Stimulated activated CD8-positive, alpha-beta memory T cell treated with anti-CD3 and anti-CD28 coated beads, Interleukin-12 subunit alpha, Interleukin-12 subunit beta, amount 100 ng/mL, for 4 hours (primary cell): ENCODE data around the gene MNAT1.
A peak's percentile ranks its signal among the peaks of the same experiment; 100 is the strongest.
"Not testable (repeated sequence)": the region's sequence is repeated elsewhere in the genome, so short reads cannot be mapped to it uniquely, and the experiment has no call there.

Source experiments
- DNase-seq: peaks from one replicate; pipeline ENCODE4 v3.0.0-alpha.2; 2020; ENCODE audit warnings: low read depth

Gene MNAT1

GRCh38 chr14:60734465-60735242 is at the start of gene MNAT1:
TSS of gene MNAT1 (plus strand) at chr14:60734761. CDS start at chr14:60734863, 102 bp downstream.
- peak; percentile 62 for DNase-seq

DNA sequence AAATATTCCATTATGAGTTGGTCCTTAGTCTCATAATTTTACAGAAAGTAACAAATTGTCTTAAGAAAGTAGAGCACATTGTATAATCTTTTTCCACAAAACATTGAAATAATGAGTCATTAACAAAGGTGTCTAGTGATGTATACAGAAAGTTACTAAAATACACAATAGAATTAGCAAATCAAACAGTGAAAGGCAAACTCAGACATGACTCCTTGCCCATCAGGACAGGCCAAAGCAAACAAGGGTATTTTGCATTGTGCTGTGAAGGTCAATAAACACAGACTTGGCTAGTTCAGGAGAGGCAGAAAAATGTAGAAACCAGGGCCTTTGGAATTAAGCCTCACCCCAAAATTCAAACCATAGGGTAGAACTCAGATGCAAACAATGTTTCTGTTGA is 47.7 kb upstream of the MNAT1 start:
- no peak for DNase-seq

DNA sequence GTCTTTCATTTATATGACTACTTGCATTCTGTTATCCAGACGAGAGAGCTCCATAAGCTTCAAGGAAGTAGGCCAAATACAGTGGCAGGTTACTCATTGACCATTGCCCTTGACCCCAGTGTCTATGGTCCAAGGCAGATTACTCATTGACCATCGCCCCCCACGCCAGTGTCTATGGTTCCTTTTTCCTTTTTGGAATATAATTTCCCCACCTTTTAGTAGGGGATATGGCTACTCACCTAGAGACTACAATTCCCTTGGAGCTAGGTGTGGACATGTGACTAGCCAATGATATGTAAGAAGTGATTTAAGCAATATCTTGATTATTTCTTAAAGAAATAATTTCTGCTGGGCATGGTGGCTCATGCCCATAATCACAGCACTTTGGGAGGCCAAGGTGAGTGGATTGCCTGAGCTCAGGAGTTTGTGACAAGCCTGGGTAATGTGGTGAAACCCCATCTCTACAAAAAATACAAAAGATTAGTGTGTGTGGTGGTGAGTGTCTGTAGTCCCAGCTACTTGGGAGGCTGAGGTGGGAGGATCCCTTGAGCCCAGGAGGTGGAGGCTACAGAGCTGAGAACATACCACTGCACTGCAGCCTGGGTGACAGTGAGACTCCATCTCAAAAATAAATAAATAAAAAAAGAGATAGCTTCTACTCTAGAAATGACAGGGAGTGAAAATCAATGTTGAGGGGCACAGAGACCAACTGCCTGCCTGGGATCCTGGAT is 43.0 kb upstream of the MNAT1 start:
- DNase-seq: no peak

- DNase-seq: no peak
These were observed 39.2 kb upstream of the MNAT1 start for GRCh38 chr14:60695327-60695726.

DNA sequence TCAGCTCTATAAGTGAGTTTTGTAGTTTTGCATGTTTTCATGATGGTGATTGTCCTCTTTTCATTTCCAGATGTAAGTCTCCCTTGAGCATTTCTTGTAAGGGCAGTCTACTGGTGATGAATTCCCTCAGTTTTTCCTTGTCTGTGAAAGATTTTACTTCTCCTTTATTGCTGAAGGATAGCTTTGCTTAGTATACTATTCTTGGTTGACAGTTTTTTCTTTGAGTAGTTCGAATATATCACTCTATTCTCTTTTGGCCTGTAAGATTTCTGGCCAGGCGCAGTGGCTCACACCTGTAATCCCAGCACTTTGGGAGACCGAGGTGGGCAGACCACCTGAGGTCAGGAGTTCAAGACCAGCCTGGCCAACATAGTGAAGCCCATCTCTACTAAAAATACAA is 34.0 kb upstream of the MNAT1 start:
- no peak for DNase-seq

DNA sequence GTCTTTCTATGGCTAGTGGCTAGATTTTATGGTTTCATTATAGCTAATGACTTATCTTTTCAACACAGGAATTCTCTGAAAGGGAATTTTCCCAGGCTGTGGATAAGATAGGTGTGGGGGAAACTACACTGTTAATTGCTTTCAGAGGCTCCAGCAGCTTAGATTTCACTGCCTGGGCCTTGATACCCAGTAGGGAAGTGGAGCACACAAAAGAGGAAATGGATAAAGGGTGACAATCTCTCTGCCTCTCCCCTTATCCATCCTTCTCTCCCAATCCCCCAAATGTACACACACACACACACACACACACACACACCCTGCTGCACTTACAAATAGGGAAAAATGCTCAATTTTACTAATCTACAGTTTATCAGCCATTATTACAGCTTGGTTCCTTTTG is 29.5 kb upstream of the MNAT1 start:
- no peak for DNase-seq

- no peak for DNase-seq
These were observed 26.7 kb upstream of the MNAT1 start for GRCh38 chr14:60707858-60708257.

DNA sequence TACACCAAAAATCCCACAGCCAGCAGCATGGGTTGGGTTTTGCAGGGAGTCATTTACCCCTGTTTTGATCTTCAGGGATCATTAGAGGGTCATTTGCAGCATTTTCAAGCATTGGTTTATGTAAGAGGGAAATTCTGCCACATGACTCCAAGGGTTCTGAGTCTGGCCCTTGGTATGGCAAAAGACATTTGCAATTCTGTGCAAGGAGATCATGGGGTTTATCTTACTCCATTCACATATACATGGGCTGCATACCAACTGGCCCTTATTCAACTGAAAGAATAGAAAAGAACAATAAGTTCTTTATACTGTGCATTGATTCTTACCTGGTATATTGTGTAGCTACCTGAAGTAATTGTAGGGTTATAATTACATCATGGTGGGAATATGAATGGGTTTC is 24.1 kb upstream of the MNAT1 start:
- no peak for DNase-seq

DNA sequence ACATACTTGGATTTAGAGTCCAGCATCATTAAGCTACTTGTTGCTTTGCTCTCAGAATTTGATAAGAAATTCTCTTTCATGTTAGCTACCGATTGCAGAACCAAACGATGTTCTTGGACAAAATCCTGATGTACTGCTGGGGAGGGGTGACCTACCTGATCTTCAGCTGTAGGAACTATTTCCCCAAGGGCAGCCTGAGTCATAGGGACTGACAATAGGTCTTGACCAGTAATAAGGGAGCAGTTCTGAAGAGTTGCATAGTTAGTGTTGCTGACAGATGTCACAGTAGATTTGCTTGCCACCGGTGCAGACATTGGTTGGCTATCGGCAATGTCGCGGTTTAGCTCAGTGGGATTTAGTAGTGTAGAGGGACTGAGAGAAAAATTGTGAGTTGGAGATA is 21.0 kb upstream of the MNAT1 start:
- no peak for DNase-seq

DNA sequence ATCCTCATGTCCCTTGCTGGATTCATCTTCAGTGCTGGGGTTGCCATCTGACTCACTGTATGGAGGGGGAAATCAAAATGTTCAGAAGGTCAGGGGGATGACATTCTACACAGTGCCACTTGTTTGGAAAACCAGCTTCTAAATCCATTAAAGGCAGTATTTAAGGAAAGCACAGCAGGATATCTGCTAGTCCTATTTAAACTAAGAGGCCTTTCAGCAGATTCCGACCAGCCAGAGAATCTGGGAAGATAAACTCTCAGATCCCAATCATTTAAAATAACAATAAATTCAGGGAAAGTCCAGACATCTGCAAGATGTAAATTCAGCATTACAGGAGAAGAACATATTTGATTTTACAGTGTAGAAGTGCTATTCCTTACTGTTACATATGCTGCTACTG is 14.2 kb upstream of the MNAT1 start:
- no peak for DNase-seq

DNA sequence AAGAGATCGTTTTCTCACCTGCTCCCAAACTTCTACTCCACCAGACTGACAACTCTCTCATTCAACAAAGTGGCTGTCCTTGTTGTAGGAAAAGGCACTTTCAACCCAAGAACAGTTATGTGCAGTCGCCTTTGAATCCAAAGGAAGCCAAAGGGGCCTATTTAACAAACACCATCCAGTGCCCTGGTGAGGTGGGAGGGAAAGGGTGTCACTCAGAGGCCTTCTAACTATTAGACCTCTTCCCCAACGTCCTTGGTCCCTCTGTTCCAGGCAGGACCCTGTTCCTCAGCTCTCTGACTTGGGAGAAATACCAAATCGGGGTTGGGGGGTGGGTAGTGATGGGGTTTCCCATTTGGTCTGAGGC is 13.6 kb upstream of the MNAT1 start:
- DNase-seq: no peak

DNA sequence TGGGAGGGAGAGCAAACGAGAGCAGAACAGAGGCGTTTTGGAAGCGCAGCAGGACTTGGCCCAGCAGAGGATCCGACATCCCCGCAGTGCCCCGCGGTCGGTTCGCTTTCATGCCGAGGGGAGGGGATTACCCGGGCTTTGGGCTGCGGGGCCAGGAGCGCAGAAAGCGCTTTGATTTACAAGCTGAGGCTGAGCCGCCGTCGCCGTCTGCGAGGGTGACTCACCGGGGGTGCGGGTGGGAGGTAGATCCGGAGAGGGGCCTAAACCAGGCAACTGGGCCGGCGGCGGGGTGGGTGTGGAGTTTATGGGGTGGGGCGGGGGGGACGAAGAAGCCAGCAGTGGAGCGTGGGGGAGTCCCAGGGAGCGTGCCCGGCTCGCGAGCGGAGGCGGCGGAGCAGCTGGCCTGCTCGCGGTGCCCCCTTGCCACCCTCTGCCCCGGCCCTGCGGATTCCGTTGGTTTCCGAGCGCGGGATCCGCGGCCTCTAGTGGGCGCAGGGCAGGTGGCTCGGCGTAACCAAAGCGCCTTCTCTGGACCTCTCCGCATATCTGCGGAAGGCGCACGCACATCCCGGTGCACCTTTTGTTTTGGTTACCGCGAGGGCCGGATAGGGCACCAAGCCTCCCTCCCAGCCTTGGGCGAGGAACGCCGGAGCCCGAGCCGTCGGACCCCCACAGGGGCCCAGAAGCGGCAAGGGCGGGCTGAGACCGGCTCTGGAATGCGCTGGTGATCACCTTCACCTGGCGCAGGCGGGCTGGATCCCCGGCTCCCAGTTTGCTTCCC is 13.0 kb upstream of the MNAT1 start:
- DNase-seq: peak; percentile 73

- DNase-seq: no peak
These were observed 12.5 kb upstream of the MNAT1 start for GRCh38 chr14:60722107-60722356.

GRCh38 chr14:60722357-60723115 is 12.0 kb upstream of the MNAT1 start:
- no peak for DNase-seq

DNA sequence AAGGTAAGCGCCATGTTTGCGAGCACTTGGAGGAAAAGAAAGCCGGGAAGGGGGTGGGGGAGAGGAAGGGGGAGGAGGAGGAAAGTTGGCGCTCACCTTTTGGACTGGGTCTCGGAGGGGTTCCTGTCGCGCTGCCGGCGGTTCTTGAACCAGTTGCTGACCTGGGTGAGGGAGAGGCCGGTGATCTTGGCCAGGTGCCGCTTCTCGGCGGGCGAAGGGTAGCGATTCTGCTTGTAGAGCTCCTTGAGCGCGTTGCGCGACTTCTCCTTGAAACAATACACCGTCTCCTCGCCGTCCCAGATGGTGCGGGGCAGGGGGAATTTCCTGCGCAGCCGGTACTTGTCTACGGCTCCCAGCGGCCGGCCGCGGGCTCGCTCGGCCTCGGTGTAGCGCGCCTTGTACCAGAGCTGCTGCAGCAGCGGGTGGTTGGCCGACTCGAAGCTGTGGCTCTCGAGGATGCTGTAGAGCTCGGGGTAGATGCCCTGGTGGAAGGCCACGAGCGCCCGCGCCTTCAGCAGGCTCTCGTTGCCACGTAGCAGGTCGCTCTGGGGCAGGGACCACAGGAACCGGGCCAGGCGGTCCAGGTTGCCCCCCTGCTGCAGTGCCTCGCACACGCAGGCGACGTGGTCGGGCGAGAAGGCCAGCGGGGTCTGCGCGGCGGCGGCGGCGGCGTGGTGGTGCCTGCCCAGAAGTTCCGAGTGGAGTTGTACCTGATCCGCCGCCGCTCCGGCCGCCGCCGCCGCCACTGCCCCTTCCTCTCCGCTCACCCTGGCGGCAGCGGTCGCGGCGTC is 11.2 kb upstream of the MNAT1 start:
- no peak for DNase-seq

GRCh38 chr14:60723907-60724618 is 10.5 kb upstream of the MNAT1 start, which contains the start of gene SIX4:
TSS of gene SIX4 (minus strand) at chr14:60724351. CDS start at chr14:60724074, 277 bp downstream.
- no peak for DNase-seq

GRCh38 chr14:60731291-60731690 is 3.3 kb upstream of the MNAT1 start:
- DNase-seq: not testable (repeated sequence)

- DNase-seq: no peak
These were observed 1.6 kb upstream of the MNAT1 start for GRCh38 chr14:60732840-60733483.

DNA sequence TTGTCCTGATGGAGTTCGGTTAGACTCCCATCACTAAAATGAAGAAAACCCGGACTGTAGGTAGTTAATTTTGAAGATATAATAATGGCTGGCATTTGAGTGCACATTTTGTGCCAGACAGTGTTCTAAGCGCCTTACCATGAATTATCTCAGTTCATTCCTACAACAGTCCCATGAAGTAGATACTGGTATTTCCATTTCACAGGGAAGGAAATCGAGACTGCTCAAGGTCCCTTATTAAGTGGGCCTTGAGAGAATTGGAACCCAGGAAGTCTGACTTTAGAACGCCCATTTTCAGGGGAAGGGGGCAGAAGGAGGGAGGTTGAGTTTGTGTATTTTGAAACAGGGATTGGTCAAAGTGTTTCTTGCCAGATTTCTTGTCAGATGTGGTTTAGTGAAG is 855 bp downstream of the MNAT1 start:
- DNase-seq: no peak

GRCh38 chr14:60736494-60736893 is 1.9 kb downstream of the MNAT1 start:
- no peak for DNase-seq
